Measurements from ENCODE around the gene C2CD4B. TPM values are rescaled to one million over a fixed set of nuclear protein-coding genes. Genes with fewer than 3 reads are reported as not detected.

Gene C2CD4B
- total RNA-seq, 1 experiment from 2014 or later = 0.13 TPM

GRCh38 chr15:62133141-62133540 lies 31.9 kb downstream of the C2CD4B start:
- no peak overlapping the region for H2BK5ac ChIP-seq (ENCODE audit: insufficient read length, low read length)
- H3K9ac ChIP-seq (ENCODE audit: extremely low read depth, insufficient read length, low read length) = no peak overlapping the region
- H2BK20ac ChIP-seq (ENCODE audit: low read depth, low read length, poor library complexity, severe bottlenecking) = no peak overlapping the region
- no peaks in the 10 kb centered on the region for H3K23me2 ChIP-seq (ENCODE audit: insufficient read length, low read depth, low read length, poor library complexity, severe bottlenecking)
- TF ChIP-seq CTCF (conservative IDR thresholded peaks at IDR 0.05) = no peak
- H4K8ac ChIP-seq (replicated peaks; ENCODE audit: insufficient read length, low read depth, low read length) = no peak overlapping the region
- Mint-ChIP-seq H3K9me3 (no peaks in the 10 kb centered on the region; a peak in 4 of 5 replicates), H3K36me3 (ENCODE audit: insufficient read depth in 1 of 3, low read depth in 3 of 3) (no peaks in the 10 kb centered on the region), H3K4me3 (no peak overlapping the region), H3K27me3 (ENCODE audit: low read depth) (no peaks in the 10 kb centered on the region), H3K4me1 (no peaks in the 10 kb centered on the region), H3K27ac (no peak overlapping the region)
- H4K20me1 ChIP-seq (ENCODE audit: control insufficient read depth, insufficient read depth, insufficient read length) = no peaks in the 10 kb centered on the region
- no peaks in the 10 kb centered on the region for H3K79me2 ChIP-seq (ENCODE audit: insufficient read depth, low read length)
- H2BK120ac ChIP-seq (ENCODE audit: low read depth, low read length, poor library complexity, severe bottlenecking) = no peak overlapping the region
- no peaks in the 10 kb centered on the region for H3K27me3 ChIP-seq (ENCODE audit: insufficient read depth, low read length)
- no peak overlapping the region for H2AFZ ChIP-seq (ENCODE audit: low read length)
- no peak overlapping the region for H3K23ac ChIP-seq (ENCODE audit: insufficient read length, low read depth, low read length)
- no CpG with 5 or more reads among the region's 3 CpGs for WGBS (ENCODE audit: extremely low coverage, insufficient read length, low lambda C conversion rate)
- no peak overlapping the region for H3K4ac ChIP-seq (ENCODE audit: low read depth, low read length)
- no peaks in the 10 kb centered on the region for H3K9me3 ChIP-seq (ENCODE audit: control insufficient read depth, low read depth, low read length)
- DNase-seq = no peak
- H3K14ac ChIP-seq (ENCODE audit: insufficient read depth, low read length) = no peak overlapping the region
- H3K18ac ChIP-seq (ENCODE audit: insufficient read length, low read depth, low read length) = no peak overlapping the region
- H4K91ac ChIP-seq (ENCODE audit: insufficient read length, low read depth, low read length) = no peak overlapping the region
- no peak overlapping the region for H2AK5ac ChIP-seq (ENCODE audit: insufficient read length, low read length)
- no peak overlapping the region for H3K27ac ChIP-seq (ENCODE audit: insufficient read length, low read depth, low read length)
- no peaks in the 10 kb centered on the region for H3K4me1 ChIP-seq (ENCODE audit: insufficient read depth, low read length)
- no peak overlapping the region for H3T11ph ChIP-seq (ENCODE audit: low read length)
- no peak overlapping the region for H4K5ac ChIP-seq (ENCODE audit: insufficient read length, low read depth, low read length)
- no peak overlapping the region for H3K56ac ChIP-seq (ENCODE audit: insufficient read length, low read depth, low read length)
- no peak overlapping the region for H3K4me2 ChIP-seq (ENCODE audit: insufficient read depth, insufficient read length, low read length)
- no peaks in the 10 kb centered on the region for H3K79me1 ChIP-seq (ENCODE audit: insufficient read depth, low read depth, low read length, poor library complexity, severe bottlenecking)
- H2BK15ac ChIP-seq (ENCODE audit: low read depth, low read length) = no peak overlapping the region
- H2BK12ac ChIP-seq (ENCODE audit: insufficient read length, low read depth, low read length) = no peak overlapping the region
